Panc1 (cell line): ENCODE results near the gene TBKBP1.

ENCODE experiments used
- SIN3A ChIP-seq: IDR thresholded peaks from 2 replicates; pipeline ENCODE4 v1.6.1; 2012; ENCODE audit warnings: low read depth, mild to moderate bottlenecking, low read length, moderate library complexity, borderline replicate concordance; ENCODE audit not compliant: insufficient read depth
- TF ChIP-seq, protein P1 (sequence below): fragments of 450-650 bp; IDR thresholded peaks from 2 replicates; pipeline ENCODE4 v1.5.1; 2017; ENCODE audit warnings: mild to moderate bottlenecking
- TF ChIP-seq, protein P2 (sequence below), 2 experiments: IDR thresholded peaks; 2 replicates each; pipeline ENCODE4 v1.6.1; 2011 to 2012; ENCODE audit warnings: low read depth in 2 of 2, control low read depth in 1 of 2, low read length in 1 of 2, mild to moderate bottlenecking in 1 of 2, moderate library complexity in 1 of 2; ENCODE audit not compliant: insufficient read depth in 1 of 2

DNA sequence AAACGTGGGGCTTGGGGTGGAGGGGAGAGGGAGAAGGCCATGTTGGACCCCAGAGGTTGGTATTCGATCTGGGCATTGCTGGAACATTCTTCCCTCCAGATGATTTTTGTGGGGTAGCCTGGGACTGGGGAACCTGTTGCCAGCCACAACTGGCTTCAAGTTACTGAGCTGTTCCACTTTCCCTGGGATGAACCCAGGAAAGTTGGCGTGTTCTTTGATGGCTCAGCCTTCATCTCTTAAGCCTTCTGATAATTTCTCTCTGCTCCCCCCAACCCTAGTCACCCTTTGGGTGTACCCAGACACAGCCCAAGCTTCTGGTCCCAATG lies 41.1 kb downstream of the TBKBP1 start:
- TF ChIP-seq, protein P1, sequence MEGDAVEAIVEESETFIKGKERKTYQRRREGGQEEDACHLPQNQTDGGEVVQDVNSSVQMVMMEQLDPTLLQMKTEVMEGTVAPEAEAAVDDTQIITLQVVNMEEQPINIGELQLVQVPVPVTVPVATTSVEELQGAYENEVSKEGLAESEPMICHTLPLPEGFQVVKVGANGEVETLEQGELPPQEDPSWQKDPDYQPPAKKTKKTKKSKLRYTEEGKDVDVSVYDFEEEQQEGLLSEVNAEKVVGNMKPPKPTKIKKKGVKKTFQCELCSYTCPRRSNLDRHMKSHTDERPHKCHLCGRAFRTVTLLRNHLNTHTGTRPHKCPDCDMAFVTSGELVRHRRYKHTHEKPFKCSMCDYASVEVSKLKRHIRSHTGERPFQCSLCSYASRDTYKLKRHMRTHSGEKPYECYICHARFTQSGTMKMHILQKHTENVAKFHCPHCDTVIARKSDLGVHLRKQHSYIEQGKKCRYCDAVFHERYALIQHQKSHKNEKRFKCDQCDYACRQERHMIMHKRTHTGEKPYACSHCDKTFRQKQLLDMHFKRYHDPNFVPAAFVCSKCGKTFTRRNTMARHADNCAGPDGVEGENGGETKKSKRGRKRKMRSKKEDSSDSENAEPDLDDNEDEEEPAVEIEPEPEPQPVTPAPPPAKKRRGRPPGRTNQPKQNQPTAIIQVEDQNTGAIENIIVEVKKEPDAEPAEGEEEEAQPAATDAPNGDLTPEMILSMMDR: no peak
- TF ChIP-seq, protein P2, sequence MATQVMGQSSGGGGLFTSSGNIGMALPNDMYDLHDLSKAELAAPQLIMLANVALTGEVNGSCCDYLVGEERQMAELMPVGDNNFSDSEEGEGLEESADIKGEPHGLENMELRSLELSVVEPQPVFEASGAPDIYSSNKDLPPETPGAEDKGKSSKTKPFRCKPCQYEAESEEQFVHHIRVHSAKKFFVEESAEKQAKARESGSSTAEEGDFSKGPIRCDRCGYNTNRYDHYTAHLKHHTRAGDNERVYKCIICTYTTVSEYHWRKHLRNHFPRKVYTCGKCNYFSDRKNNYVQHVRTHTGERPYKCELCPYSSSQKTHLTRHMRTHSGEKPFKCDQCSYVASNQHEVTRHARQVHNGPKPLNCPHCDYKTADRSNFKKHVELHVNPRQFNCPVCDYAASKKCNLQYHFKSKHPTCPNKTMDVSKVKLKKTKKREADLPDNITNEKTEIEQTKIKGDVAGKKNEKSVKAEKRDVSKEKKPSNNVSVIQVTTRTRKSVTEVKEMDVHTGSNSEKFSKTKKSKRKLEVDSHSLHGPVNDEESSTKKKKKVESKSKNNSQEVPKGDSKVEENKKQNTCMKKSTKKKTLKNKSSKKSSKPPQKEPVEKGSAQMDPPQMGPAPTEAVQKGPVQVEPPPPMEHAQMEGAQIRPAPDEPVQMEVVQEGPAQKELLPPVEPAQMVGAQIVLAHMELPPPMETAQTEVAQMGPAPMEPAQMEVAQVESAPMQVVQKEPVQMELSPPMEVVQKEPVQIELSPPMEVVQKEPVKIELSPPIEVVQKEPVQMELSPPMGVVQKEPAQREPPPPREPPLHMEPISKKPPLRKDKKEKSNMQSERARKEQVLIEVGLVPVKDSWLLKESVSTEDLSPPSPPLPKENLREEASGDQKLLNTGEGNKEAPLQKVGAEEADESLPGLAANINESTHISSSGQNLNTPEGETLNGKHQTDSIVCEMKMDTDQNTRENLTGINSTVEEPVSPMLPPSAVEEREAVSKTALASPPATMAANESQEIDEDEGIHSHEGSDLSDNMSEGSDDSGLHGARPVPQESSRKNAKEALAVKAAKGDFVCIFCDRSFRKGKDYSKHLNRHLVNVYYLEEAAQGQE (IDR thresholded peaks at IDR 0.05; ENCODE audit: insufficient read depth in 1 of 2, low read depth in 2 of 2, low read length in 1 of 2): no peak
- TF ChIP-seq SIN3A: no peak
